Activated CD8-positive, alpha-beta T cell treated with anti-CD3 and anti-CD28 coated beads for 36 hours (primary cell): ENCODE measurements around the gene METTL22. TPM values are rescaled to one million over a fixed set of nuclear protein-coding genes. Genes with fewer than 3 reads are reported as not detected.

Experiments
- ATAC-seq: fragments of 200-7000 bp; cut with Tn5 transposase; one replicate; pipeline ENCODE4 v1.10.0; 2021; ENCODE audit warnings: mild to moderate bottlenecking, moderate library complexity
- CTCF ChIA-PET: fragments of 350-600 bp; sonication (Branson Sonifier 250); formaldehyde crosslinking; loops from one replicate; lab custom pipeline; 2021; ENCODE audit warnings: antibody characterized with exemption; lab: Charles Lee
- POLR2A ChIA-PET: fragments of 350-600 bp; sonication (Branson Sonifier 250); formaldehyde crosslinking; loops from one replicate; lab custom pipeline; 2021; ENCODE audit warnings: antibody characterized with exemption; lab: Charles Lee
- DNase-seq: peaks from one replicate; pipeline ENCODE4 v3.0.0-alpha.2; 2020
- H3K27ac Mint-ChIP-seq: one replicate; pipeline ENCODE4 v1.8.0; 2021; ENCODE audit warnings: mild to moderate bottlenecking, mixed read lengths
- H3K27me3 Mint-ChIP-seq: one replicate; pipeline ENCODE4 v1.8.0; 2021; ENCODE audit warnings: mixed read lengths
- H3K36me3 Mint-ChIP-seq: one replicate; pipeline ENCODE4 v1.8.0; 2021; ENCODE audit warnings: low read depth, mixed read lengths
- H3K4me1 Mint-ChIP-seq: one replicate; pipeline ENCODE4 v1.8.0; 2021; ENCODE audit warnings: low read depth, mixed read lengths
- H3K4me3 Mint-ChIP-seq: one replicate; pipeline ENCODE4 v1.8.0; 2021; ENCODE audit warnings: mild to moderate bottlenecking, moderate library complexity, mixed read lengths
- H3K9me3 Mint-ChIP-seq: one replicate; pipeline ENCODE4 v1.8.0; 2021; ENCODE audit warnings: mixed read lengths
- CTCF ChIP-seq: fragments of 200-600 bp; IDR thresholded peaks from one replicate; pipeline ENCODE4 v1.8.0; 2022; ENCODE audit warnings: antibody characterized with exemption, mild to moderate bottlenecking
- intact Hi-C: fragments of 100-400 bp; cut with micrococcal nuclease; formaldehyde crosslinking; loops from one replicate; pipeline ENCODE4 v1.10.0; 2022
- total RNA-seq, 2 experiments: library from RNA; stranded (reverse); gene quantifications; one replicate each; pipeline ENCODE4 v1.2.3, GENCODE V29; 2021

Gene METTL22
- total RNA-seq, 2 experiments from 2014 or later = 31.7 to 31.9 TPM

- ChIA-PET CTCF (interaction anchor here (1.0 to 1.5 kb wide), 3 partner anchors 52 to 263 kb away, joined by 3 to 4 read pairs (median 4); partner anchors contain the start of gene METTL22), POLR2A (interaction anchor here (1.0 to 1.3 kb wide), 3 partner anchors 9 to 31 kb away, joined by 3 to 4 read pairs (median 3); no protein-coding TSS in a partner anchor)
- H3K9me3 Mint-ChIP-seq = no peaks in the 10 kb centered on the region
- H3K4me3 Mint-ChIP-seq = peak overlapping the region; percentile 78
- H3K4me1 Mint-ChIP-seq = peaks cover 14% of the 10 kb centered on the region
- H3K27me3 Mint-ChIP-seq = no peaks in the 10 kb centered on the region
- DNase-seq (no peak), ATAC-seq (no peak)
- intact Hi-C loops = no loop called here
- no peak for TF ChIP-seq CTCF
- H3K36me3 Mint-ChIP-seq = peaks cover 2% of the 10 kb centered on the region
- no peak overlapping the region for H3K27ac Mint-ChIP-seq
These were observed 52.3 kb downstream of the METTL22 start for GRCh38 chr16:8673611-8674412.

- TF ChIP-seq CTCF = no peak
- DNase-seq = peak; percentile 88
- H3K9me3 Mint-ChIP-seq = peaks cover 1% of the 10 kb centered on the region
- no peaks in the 10 kb centered on the region for H3K27me3 Mint-ChIP-seq
- peak within 1 kb of the TSS; percentile 78 for H3K4me3 Mint-ChIP-seq
- POLR2A ChIA-PET = interaction anchor here (0.5 to 1.7 kb wide), 5 partner anchors 10 to 32 kb away, joined by 3 to 4 read pairs (median 3); no protein-coding TSS in a partner anchor
- CTCF ChIA-PET = interaction anchor here (1.0 to 1.5 kb wide), 2 partner anchors 53 to 107 kb away, joined by 3 to 4 read pairs; partner anchors contain the start of gene METTL22
- ATAC-seq = peak; percentile 93
- peaks cover 14% of the 10 kb centered on the region for H3K4me1 Mint-ChIP-seq
- peaks cover 3% of the 10 kb centered on the region for H3K36me3 Mint-ChIP-seq
- peak within 1 kb of the TSS; percentile 81 for H3K27ac Mint-ChIP-seq
- intact Hi-C loops = no loop called here
These were observed 53.0 kb downstream of the METTL22 start, which contains the start of gene ABAT for GRCh38 chr16:8674413-8675022. Gene ABAT (plus strand): TSS chr16:8674617. CDS start chr16:8735740, 61,123 bp downstream.

- intact Hi-C loops = no loop called here
- no peaks in the 10 kb centered on the region for H3K27me3 Mint-ChIP-seq
- DNase-seq = peak; percentile 80
- ATAC-seq = peak; percentile 83
- peak overlapping the region; percentile 81 for H3K27ac Mint-ChIP-seq
- peaks cover 9% of the 10 kb centered on the region for H3K36me3 Mint-ChIP-seq
- TF ChIP-seq CTCF = no peak
- ChIA-PET POLR2A (interaction anchor here (1.7 kb wide), 1 partner anchor 15 kb away, joined by 4 read pairs; no protein-coding TSS in a partner anchor), CTCF (no interaction called here)
- peaks cover 14% of the 10 kb centered on the region for H3K4me1 Mint-ChIP-seq
- peaks cover 7% of the 10 kb centered on the region for H3K9me3 Mint-ChIP-seq
- peak overlapping the region; percentile 78 for H3K4me3 Mint-ChIP-seq
These were observed 54.0 kb downstream of the METTL22 start for GRCh38 chr16:8675183-8676159.

GRCh38 chr16:8676160-8676547, 54.7 kb downstream of the METTL22 start:
- no peak overlapping the region for H3K27ac Mint-ChIP-seq
- ATAC-seq (no peak), DNase-seq (no peak)
- ChIA-PET CTCF (no interaction called here), POLR2A (interaction anchor here (0.6 to 1.7 kb wide), 2 partner anchors 15 to 41 kb away, joined by 3 to 4 read pairs; no protein-coding TSS in a partner anchor)
- TF ChIP-seq CTCF = no peak
- peaks cover 9% of the 10 kb centered on the region for H3K36me3 Mint-ChIP-seq
- peaks cover 16% of the 10 kb centered on the region for H3K4me1 Mint-ChIP-seq
- intact Hi-C loops = no loop called here
- no peak overlapping the region for H3K4me3 Mint-ChIP-seq
- H3K9me3 Mint-ChIP-seq = peaks cover 7% of the 10 kb centered on the region
- H3K27me3 Mint-ChIP-seq = no peaks in the 10 kb centered on the region
